Neuronal stem cell (in vitro differentiated cells): ENCODE results near the gene KRTAP5-8.
A peak's percentile ranks its signal among the peaks of the same experiment; 100 is the strongest.
"Not testable (repeated sequence)": the region's sequence is repeated elsewhere in the genome, so short reads cannot be mapped to it uniquely, and the experiment has no call there.

Source experiments
- DNase-seq: peaks from one replicate; pipeline ENCODE4 v3.0.0-alpha.2; 2013; ENCODE audit warnings: low spot score
- H2AFZ ChIP-seq: one replicate; pipeline ENCODE4 v1.6.1; 2013; ENCODE audit warnings: mild to moderate bottlenecking, low read length, inconsistent platforms
- H2AK5ac ChIP-seq: 2 replicates; pipeline ENCODE4 v1.6.1; 2013; ENCODE audit warnings: low read depth, mild to moderate bottlenecking, inconsistent platforms, low read length, moderate library complexity, mixed read lengths
- H2BK120ac ChIP-seq: 2 replicates; pipeline ENCODE4 v1.6.1; 2013; ENCODE audit warnings: low read depth, mild to moderate bottlenecking, inconsistent platforms, low read length, moderate library complexity, mixed read lengths
- H2BK12ac ChIP-seq: one replicate; pipeline ENCODE4 v1.6.1; 2013; ENCODE audit warnings: low read length, inconsistent platforms
- H2BK15ac ChIP-seq: 2 replicates; pipeline ENCODE4 v1.6.1; 2013; ENCODE audit warnings: mild to moderate bottlenecking, low read length, inconsistent platforms, mixed read lengths
- H2BK5ac ChIP-seq: one replicate; pipeline ENCODE4 v1.6.1; 2013; ENCODE audit warnings: inconsistent platforms, mild to moderate bottlenecking, low read length, moderate library complexity
- H3K14ac ChIP-seq: one replicate; pipeline ENCODE4 v1.6.1; 2013; ENCODE audit warnings: low read length, inconsistent platforms
- H3K18ac ChIP-seq: 2 replicates; pipeline ENCODE4 v1.6.1; 2013; ENCODE audit warnings: low read length, inconsistent platforms
- H3K23ac ChIP-seq: 2 replicates; pipeline ENCODE4 v1.6.1; 2013; ENCODE audit warnings: low read depth, mild to moderate bottlenecking, mixed read lengths, low read length, inconsistent platforms; ENCODE audit not compliant: poor library complexity
- H3K27ac ChIP-seq: replicated peaks from 3 replicates; pipeline ENCODE4 v1.5.1; 2013; ENCODE audit warnings: low read length, inconsistent platforms
- H3K27me3 ChIP-seq, 3 experiments: 2 replicates each; pipeline ENCODE4 v1.6.1; 2013; ENCODE audit warnings: low read length in 3 of 3, mild to moderate bottlenecking in 2 of 3, inconsistent platforms in 1 of 3, low read depth in 1 of 3, mixed read lengths in 1 of 3, moderate library complexity in 1 of 3; ENCODE audit not compliant: control insufficient read depth in 3 of 3, insufficient read depth in 3 of 3
- H3K36me3 ChIP-seq, 2 donors: replicated peaks in 1 of 2; 2 replicates each; pipeline ENCODE4 v1.6.1; 2013; ENCODE audit warnings: low read length in 2 of 2; ENCODE audit not compliant: control insufficient read depth in 2 of 2, insufficient read depth in 2 of 2
- H3K4ac ChIP-seq: 2 replicates; pipeline ENCODE4 v1.6.1; 2013; ENCODE audit warnings: inconsistent platforms, mild to moderate bottlenecking, low read length, moderate library complexity
- H3K4me1 ChIP-seq, 2 donors: 1 replicate in 1 of 2; 2 replicates in 1 of 2; pipeline ENCODE4 v1.6.1; 2013; ENCODE audit warnings: low read length in 2 of 2, low read depth in 1 of 2; ENCODE audit not compliant: control insufficient read depth in 2 of 2, insufficient read depth in 1 of 2
- H3K4me2 ChIP-seq: one replicate; pipeline ENCODE4 v1.6.1; 2013; ENCODE audit warnings: mild to moderate bottlenecking, low read length, inconsistent platforms; ENCODE audit not compliant: insufficient read depth, poor library complexity, severe bottlenecking
- H3K4me3 ChIP-seq, 2 donors: 2 replicates each; pipeline ENCODE4 v1.5.1; 2013; ENCODE audit warnings: low read length in 2 of 2, mild to moderate bottlenecking in 2 of 2, inconsistent platforms in 1 of 2, moderate library complexity in 1 of 2
- H3K79me1 ChIP-seq: one replicate; pipeline ENCODE4 v1.6.1; 2013; ENCODE audit warnings: low read depth, mild to moderate bottlenecking, inconsistent platforms, low read length, moderate library complexity
- H3K9ac ChIP-seq: one replicate; pipeline ENCODE4 v1.6.1; 2013; ENCODE audit warnings: mild to moderate bottlenecking, low read depth, low read length, inconsistent platforms; ENCODE audit not compliant: poor library complexity
- H3K9me3 ChIP-seq, 2 donors: replicated peaks in 1 of 2; 2 replicates each; pipeline versions ENCODE3 to v1.6.1; 2013; ENCODE audit warnings: low read length in 2 of 2, mild to moderate bottlenecking in 2 of 2, inconsistent platforms in 1 of 2, low read depth in 1 of 2, mixed read lengths in 1 of 2, moderate library complexity in 1 of 2; ENCODE audit not compliant: control insufficient read depth in 2 of 2, insufficient read depth in 1 of 2
- H4K8ac ChIP-seq: one replicate; pipeline ENCODE4 v1.6.1; 2013; ENCODE audit warnings: low read depth, mild to moderate bottlenecking, inconsistent platforms, low read length, moderate library complexity
- H4K91ac ChIP-seq: one replicate; pipeline ENCODE4 v1.6.1; 2013; ENCODE audit warnings: low read length, low read depth, mild to moderate bottlenecking, inconsistent platforms; ENCODE audit not compliant: poor library complexity
- WGBS, 2 donors: extraction: QIAGEN DNeasy Blood & Tissue Kit; methylation state at CpG; one replicate each; pipeline ENCODE4 v1.1.7; 2013; ENCODE audit warnings: missing lambda C conversion rate in 2 of 2, mixed read lengths in 1 of 2; ENCODE audit not compliant: insufficient read length in 2 of 2, insufficient replicate concordance in 1 of 2; ENCODE audit errors: extremely low coverage in 2 of 2; 5-methylcytosine and 5-hydroxymethylcytosine counted together

Gene KRTAP5-8

DNA sequence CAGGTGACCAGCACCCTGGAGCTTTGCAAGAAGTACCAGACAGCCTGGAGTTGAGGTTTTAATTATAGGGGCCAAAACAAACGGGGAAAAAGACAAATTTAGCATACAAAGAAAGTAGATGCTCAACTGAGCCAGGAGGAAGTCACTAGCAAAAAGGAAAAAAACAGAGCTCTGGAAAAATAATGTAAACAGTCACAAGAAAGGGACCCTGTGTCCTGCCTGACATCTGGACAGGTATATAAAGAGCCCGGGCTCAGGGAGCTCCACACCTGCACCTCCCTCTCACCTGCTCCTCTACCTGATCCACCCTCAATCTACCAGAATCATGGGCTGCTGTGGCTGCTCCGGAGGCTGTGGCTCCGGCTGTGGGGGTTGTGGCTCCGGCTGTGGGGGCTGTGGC is 27.4 kb downstream of the KRTAP5-8 start, which contains the start of gene KRTAP5-10:
KRTAP5-10 (plus strand) TSS at position 301 of the 400 bp plus-strand sequence; CDS start at position 326, 25 bp downstream.
- Histone ChIP-seq H3K9me3 (no peaks in the 10 kb centered on the region), H2BK5ac (no peak within 1 kb of the TSS), H4K91ac (no peak within 1 kb of the TSS), H2AK5ac (no peak within 1 kb of the TSS), H2AFZ (no peak within 1 kb of the TSS), H3K14ac (peak within 1 kb of the TSS; percentile 63), H3K23ac (no peak within 1 kb of the TSS), H3K4me1 (peaks cover 0 to 2% of the 10 kb centered on the region in 2 donors), H3K36me3 (no peaks in the 10 kb centered on the region), H3K79me1 (no peaks in the 10 kb centered on the region), H3K4me3 (no peak within 1 kb of the TSS), H2BK120ac (no peak within 1 kb of the TSS), H3K4me2 (no peak within 1 kb of the TSS), H3K18ac (peak within 1 kb of the TSS; percentile 37), H4K8ac (peak within 1 kb of the TSS; percentile 54), H2BK12ac (peak within 1 kb of the TSS; percentile 41), H3K27ac (no peak within 1 kb of the TSS), H3K9ac (no peak within 1 kb of the TSS), H2BK15ac (no peak within 1 kb of the TSS), H3K4ac (no peak within 1 kb of the TSS), H3K27me3 (peaks cover 0 to 4% (median 3%) of the 10 kb centered on the region in 3 experiments)
- no peak for DNase-seq
- WGBS, 2 donors: no CpG with 5 or more reads among the region's 5 CpGs

DNA sequence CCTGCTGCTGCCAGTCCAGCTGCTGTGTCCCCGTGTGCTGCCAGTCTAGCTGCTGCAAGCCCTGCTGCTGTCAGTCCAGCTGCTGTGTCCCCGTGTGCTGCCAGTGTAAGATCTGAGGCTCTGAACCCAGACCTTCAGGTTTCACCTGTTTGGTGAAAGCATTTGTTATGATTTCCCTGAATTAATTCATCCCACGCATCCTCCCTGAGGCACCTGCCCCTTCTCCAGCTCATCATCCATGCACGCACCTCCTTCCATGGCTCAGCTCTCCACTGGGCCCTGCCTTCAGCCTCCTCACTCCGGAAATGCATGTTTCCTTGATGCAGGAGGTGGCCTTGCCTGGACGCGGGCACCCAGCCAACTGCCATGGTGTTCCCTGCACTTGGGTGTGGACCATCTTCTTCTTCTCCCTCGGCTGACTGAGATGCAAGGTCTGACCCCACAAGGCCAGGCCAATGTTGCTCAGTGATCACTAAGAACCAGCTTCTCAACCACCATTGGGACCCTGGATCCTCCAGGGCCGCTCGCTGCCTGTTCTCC is 28.3 kb downstream of the KRTAP5-8 start:
- Histone ChIP-seq H3K27me3 (peaks cover 0 to 7% (median 4%) of the 10 kb centered on the region in 3 experiments), H2BK12ac (peak overlapping the region; percentile 41), H3K79me1 (no peaks in the 10 kb centered on the region), H2BK15ac (no peak overlapping the region), H3K9ac (no peak overlapping the region), H3K14ac (peak overlapping the region; percentile 63), H3K9me3 (no peaks in the 10 kb centered on the region), H3K4me2 (no peak overlapping the region), H4K91ac (no peak overlapping the region), H2AK5ac (no peak overlapping the region), H3K4me1 (peaks cover 0 to 2% of the 10 kb centered on the region in 2 donors), H3K27ac (no peak overlapping the region), H2BK120ac (no peak overlapping the region), H2BK5ac (no peak overlapping the region), H4K8ac (peak overlapping the region; percentile 54), H3K18ac (peak overlapping the region; percentile 19), H3K23ac (no peak overlapping the region), H3K4ac (no peak overlapping the region), H3K4me3 (no peak overlapping the region), H2AFZ (no peak overlapping the region), H3K36me3 (no peaks in the 10 kb centered on the region)
- WGBS, 2 donors: no CpG with 5 or more reads among the region's 10 CpGs
- no peak for DNase-seq

DNA sequence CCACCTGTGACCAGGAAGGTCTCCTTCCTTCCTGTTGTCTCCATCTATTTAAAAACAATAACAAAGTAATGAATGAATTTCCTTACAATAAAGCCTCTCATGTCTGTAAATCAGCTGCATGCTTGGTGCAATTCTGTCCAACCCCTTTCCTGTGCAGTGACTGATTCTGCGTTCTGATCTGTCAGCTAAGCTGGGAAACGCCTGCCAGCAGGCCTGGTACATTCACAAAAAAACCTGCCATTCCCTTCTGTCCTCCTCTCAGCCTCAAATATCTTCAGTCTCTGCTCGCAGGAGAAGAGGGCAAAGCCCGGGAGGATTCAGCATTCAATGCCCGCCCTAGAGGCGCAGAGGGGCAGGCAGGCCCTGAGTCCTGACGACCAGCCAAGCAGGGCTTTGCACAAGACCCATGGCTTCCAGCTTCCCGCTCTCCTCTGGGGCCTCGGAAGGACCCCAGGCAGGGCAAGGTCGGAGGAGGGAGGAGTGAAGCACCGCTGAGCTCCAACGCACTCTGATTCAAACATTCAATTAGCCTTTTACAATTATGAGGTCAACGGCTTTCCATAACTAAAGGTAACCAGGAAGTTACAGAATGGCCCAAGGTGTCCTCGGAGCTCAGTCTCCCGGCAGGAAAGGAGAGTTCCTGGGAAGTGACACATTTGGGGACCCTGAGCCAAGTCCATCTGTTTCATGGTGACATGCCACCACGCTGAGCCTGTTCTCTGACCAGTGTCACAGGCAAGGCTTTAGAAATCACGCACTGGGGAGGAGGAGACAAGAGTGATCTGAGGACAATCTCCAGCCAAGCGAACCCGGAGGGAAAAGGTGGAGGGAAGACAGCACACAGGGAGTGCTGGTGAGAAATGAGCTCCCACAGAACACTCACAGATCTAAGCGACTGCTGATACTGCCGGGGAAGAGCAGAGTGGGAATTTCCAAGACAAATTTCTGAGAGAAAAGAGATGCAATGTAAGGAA is 29.1 kb downstream of the KRTAP5-8 start:
- not testable (repeated sequence) for H3K4ac ChIP-seq, H3K9ac ChIP-seq, H3K18ac ChIP-seq, H4K8ac ChIP-seq, H3K4me1 ChIP-seq, H3K14ac ChIP-seq, H3K36me3 ChIP-seq, H3K79me1 ChIP-seq, H3K4me3 ChIP-seq, H2BK15ac ChIP-seq, H2BK12ac ChIP-seq, H4K91ac ChIP-seq, H3K27ac ChIP-seq, DNase-seq, H2AFZ ChIP-seq, H3K9me3 ChIP-seq, H3K4me2 ChIP-seq, H2AK5ac ChIP-seq, H2BK5ac ChIP-seq, H2BK120ac ChIP-seq, H3K27me3 ChIP-seq, H3K23ac ChIP-seq
- WGBS, 2 donors: no CpG with 5 or more reads among the region's 21 CpGs

DNA sequence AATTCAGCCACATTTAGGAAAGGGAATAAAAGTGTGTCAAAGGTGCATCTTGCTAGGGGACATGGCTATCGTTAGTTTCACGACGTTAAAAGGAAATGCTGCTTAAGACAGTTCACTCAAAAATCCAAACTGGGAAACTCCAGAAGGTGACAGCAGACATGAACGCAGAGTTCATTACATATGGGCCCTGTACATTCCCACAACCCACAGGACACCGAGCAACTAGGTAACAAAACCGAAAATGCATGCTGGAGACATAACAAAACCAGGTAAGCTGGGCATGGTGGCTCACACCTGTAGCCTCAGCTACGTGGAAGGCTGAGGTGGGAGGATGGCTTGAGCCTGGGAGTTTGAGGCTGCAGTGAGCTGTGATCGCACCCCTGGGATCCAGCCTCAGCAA is 29.8 kb downstream of the KRTAP5-8 start:
- not testable (repeated sequence) for H2BK12ac ChIP-seq, H2AFZ ChIP-seq, H2BK5ac ChIP-seq, H3K4me3 ChIP-seq, H3K4me2 ChIP-seq, H2BK15ac ChIP-seq, H3K4me1 ChIP-seq, H2BK120ac ChIP-seq, H3K9me3 ChIP-seq, H3K36me3 ChIP-seq, H3K79me1 ChIP-seq, H2AK5ac ChIP-seq, H3K18ac ChIP-seq, H3K23ac ChIP-seq, H4K91ac ChIP-seq, H3K27ac ChIP-seq, H4K8ac ChIP-seq, DNase-seq, H3K9ac ChIP-seq, H3K4ac ChIP-seq, H3K27me3 ChIP-seq
- WGBS, 2 donors: no CpG with 5 or more reads among the region's 8 CpGs
- H3K14ac ChIP-seq: peak overlapping the region; percentile 14
